B cell (primary cell): Measurements from ENCODE around the gene CD4. TPM values are rescaled to one million over a fixed set of nuclear protein-coding genes. Genes with fewer than 3 reads are reported as not detected.

ENCODE experiments used
- ATAC-seq: fragments of 200-7000 bp; cut with Tn5 transposase; one replicate; pipeline ENCODE4 v1.10.0; 2021; ENCODE audit warnings: low read depth, mild to moderate bottlenecking, moderate number of reproducible peaks, moderate library complexity
- CTCF ChIA-PET: fragments of 350-600 bp; sonication (Branson Sonifier 250); formaldehyde crosslinking; loops from one replicate; lab custom pipeline; 2021; ENCODE audit warnings: antibody characterized with exemption, inconsistent platforms; lab: Charles Lee
- POLR2A ChIA-PET: fragments of 350-600 bp; sonication (Branson Sonifier 250); formaldehyde crosslinking; loops from one replicate; lab custom pipeline; 2021; ENCODE audit warnings: antibody characterized with exemption; lab: Charles Lee
- DNase-seq: peaks from one replicate; pipeline ENCODE4 v3.0.0; 2013
- H2AFZ ChIP-seq: 2 replicates; pipeline ENCODE4 v1.6.1; 2012; ENCODE audit warnings: mild to moderate bottlenecking, low read depth, low read length; ENCODE audit not compliant: insufficient read depth, poor library complexity, severe bottlenecking
- H3K27ac ChIP-seq, 2 donors: 1 replicate in 1 of 2; 2 replicates in 1 of 2; pipeline ENCODE4 v1.5.1; 2012 to 2013; ENCODE audit warnings: low read length in 2 of 2, mild to moderate bottlenecking in 2 of 2, moderate library complexity in 1 of 2
- H3K27me3 ChIP-seq, 4 experiments: fragments of 200-600 bp in 1 of 4; sonication (generic) in 1 of 4; replicated peaks in 1 of 4; 1 replicate in 2 of 4; 2 replicates in 2 of 4; pipeline versions ENCODE4 v1.6.1 to v1.7.0; 2013 to 2016; ENCODE audit warnings: low read length in 3 of 4, mild to moderate bottlenecking in 2 of 4, mixed read lengths in 1 of 4, moderate library complexity in 1 of 4; ENCODE audit not compliant: insufficient read depth in 4 of 4, control insufficient read depth in 3 of 4; ENCODE audit errors: control extremely low read depth in 1 of 4
- H3K36me3 ChIP-seq, 2 experiments: replicated peaks in 1 of 2; 1 replicate in 1 of 2; 2 replicates in 1 of 2; pipeline versions ENCODE4 v1.6.1 to v1.7.1; 2013; ENCODE audit warnings: low read length in 1 of 2; ENCODE audit not compliant: insufficient read depth in 2 of 2, control insufficient read depth in 1 of 2; ENCODE audit errors: control extremely low read depth in 1 of 2, extremely low read depth in 1 of 2
- H3K4me1 ChIP-seq, 2 donors: fragments of 200-600 bp in 1 of 2; sonication (generic) in 1 of 2; 1 replicate in 1 of 2; 2 replicates in 1 of 2; pipeline versions ENCODE4 v1.5.1 to v1.6.1; 2013 to 2017; ENCODE audit warnings: low read length in 2 of 2; ENCODE audit not compliant: control insufficient read depth in 2 of 2, insufficient read depth in 2 of 2
- H3K4me2 ChIP-seq: replicated peaks from 2 replicates; pipeline ENCODE3; 2012; ENCODE audit warnings: mild to moderate bottlenecking, low read depth, low read length; ENCODE audit not compliant: poor library complexity, severe bottlenecking
- H3K4me3 ChIP-seq, 5 experiments: fragments of 200-600 bp in 1 of 5; sonication (generic) in 1 of 5; 1 replicate in 3 of 5; 2 replicates in 2 of 5; pipeline versions ENCODE4 v1.5.1 to v1.7.0; 2011 to 2016; ENCODE audit warnings: low read length in 4 of 5, mild to moderate bottlenecking in 4 of 5, low read depth in 2 of 5, control low read depth in 1 of 5, moderate library complexity in 1 of 5; ENCODE audit not compliant: insufficient read depth in 1 of 5; ENCODE audit errors: control extremely low read depth in 1 of 5, extremely low read depth in 1 of 5
- H3K79me2 ChIP-seq: fragments of 200-600 bp; sonication (generic); one replicate; pipeline ENCODE4 v1.6.0; 2016; ENCODE audit warnings: low read length; ENCODE audit not compliant: control insufficient read depth, insufficient read depth
- H3K9ac ChIP-seq: fragments of 200-600 bp; sonication (generic); 2 replicates; pipeline ENCODE4 v1.6.1; 2017; ENCODE audit warnings: mild to moderate bottlenecking, low read length, moderate library complexity
- H3K9me3 ChIP-seq, 3 donors: one replicate each; pipeline versions ENCODE4 v1.6.1 to v1.7.1; 2013; ENCODE audit warnings: low read length in 2 of 3; ENCODE audit not compliant: control insufficient read depth in 2 of 3, insufficient read depth in 1 of 3; ENCODE audit errors: control extremely low read depth in 1 of 3
- H4K20me1 ChIP-seq: 2 replicates; pipeline ENCODE4 v1.6.0; 2012; ENCODE audit warnings: mild to moderate bottlenecking, low read length; ENCODE audit not compliant: insufficient read depth, control insufficient read depth, poor library complexity, severe bottlenecking
- H3K27ac Mint-ChIP-seq: one replicate; pipeline ENCODE4 v1.8.0; 2021; ENCODE audit warnings: mixed read lengths
- H3K27me3 Mint-ChIP-seq: one replicate; pipeline ENCODE4 v1.8.0; 2021; ENCODE audit warnings: mixed read lengths
- H3K4me1 Mint-ChIP-seq: one replicate; pipeline ENCODE4 v1.8.0; 2021; ENCODE audit warnings: mixed read lengths
- H3K4me3 Mint-ChIP-seq: one replicate; pipeline ENCODE4 v1.8.0; 2021; ENCODE audit warnings: mixed read lengths
- H3K9me3 Mint-ChIP-seq: one replicate; pipeline ENCODE4 v1.8.0; 2022; ENCODE audit warnings: mixed read lengths; ENCODE audit not compliant: insufficient read depth
- EZH2 ChIP-seq: IDR thresholded peaks from 2 replicates; pipeline ENCODE4 v1.6.1; 2012; ENCODE audit warnings: borderline replicate concordance, low read depth, mild to moderate bottlenecking, moderate library complexity, low read length; ENCODE audit not compliant: insufficient read depth, poor library complexity, severe bottlenecking
- WGBS: methylation state at CpG from one replicate; pipeline ENCODE4 v1.1.5; 2013; ENCODE audit warnings: missing lambda C conversion rate; ENCODE audit not compliant: insufficient coverage; 5-methylcytosine and 5-hydroxymethylcytosine counted together
- intact Hi-C: fragments of 100-400 bp; cut with micrococcal nuclease; formaldehyde crosslinking; loops from one replicate; pipeline ENCODE4 v1.10.0; 2022
- polyA plus RNA-seq: library from polyadenylated mRNA; depleted of rRNA; stranded (reverse); fragments of >200 nt; gene quantifications from 2 replicates; pipeline ENCODE4 v1.2.3, GENCODE V29; 2012
- total RNA-seq, 2 donors: library from RNA; stranded (reverse); fragments of 120-200 nt in 1 of 2; gene quantifications; 1 replicate in 1 of 2; 2 replicates in 1 of 2; pipeline versions ENCODE4 v1.2.3 to v1.2.4, GENCODE V29; 2013 to 2022
- TF ChIP-seq, protein P1 (sequence below): fragments of 200-600 bp; IDR thresholded peaks from one replicate; pipeline ENCODE4 v1.8.0; 2022; ENCODE audit warnings: antibody characterized with exemption, mild to moderate bottlenecking

Gene CD4
- total and polyA plus RNA-seq, 2 donors (not counting 1 experiment from before 2014, with no cell fraction given), result 0.49 to 2.2 TPM

DNA sequence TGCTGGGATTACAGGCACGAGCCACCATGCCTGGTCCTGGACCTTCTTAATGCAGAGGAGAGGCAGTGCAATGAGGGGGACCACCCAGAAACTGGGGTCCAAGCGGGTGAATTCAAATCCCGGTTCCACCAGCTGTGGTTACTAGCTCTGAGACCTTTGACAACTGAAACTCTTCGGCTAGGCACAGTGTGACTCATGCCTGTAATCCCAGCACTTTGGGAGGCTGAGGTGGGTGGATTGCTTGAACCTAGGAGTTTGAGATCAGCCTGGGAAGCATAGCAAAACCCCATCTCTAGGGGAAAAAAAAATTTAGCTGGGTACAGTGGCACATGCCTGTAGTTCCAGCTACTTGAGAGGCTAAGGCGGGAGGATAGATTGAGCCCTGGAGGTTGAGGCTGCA, 5.0 kb upstream of the CD4 start:
- Histone ChIP-seq H3K36me3 (no peaks in the 10 kb centered on the region), H3K79me2 (no peaks in the 10 kb centered on the region), H2AFZ (no peak overlapping the region), H3K4me3 (no peak overlapping the region), H3K9me3 (no peaks in the 10 kb centered on the region), H3K9ac (no peak overlapping the region), H3K27ac (no peak overlapping the region), H3K4me1 (no peaks in the 10 kb centered on the region), H3K27me3 (peaks cover 0 to 3% (median 0%) of the 10 kb centered on the region in 4 experiments), H4K20me1 (no peaks in the 10 kb centered on the region), H3K4me2 (no peak overlapping the region)
- 85% methylated on average over 3 of the region's 5 CpGs for WGBS
- Mint-ChIP-seq H3K27me3 (peaks cover 4% of the 10 kb centered on the region), H3K4me3 (no peak overlapping the region), H3K27ac (no peak overlapping the region), H3K9me3 (no peaks in the 10 kb centered on the region), H3K4me1 (no peaks in the 10 kb centered on the region)
- ATAC-seq (no peak), DNase-seq (no peak)
- intact Hi-C loops, result no loop called here
- CTCF ChIA-PET, result interaction anchor here (0.6 to 1.4 kb wide), 3 partner anchors 31 to 244 kb away, joined by 3 read pairs; no protein-coding TSS in a partner anchor
- TF ChIP-seq, protein P1, sequence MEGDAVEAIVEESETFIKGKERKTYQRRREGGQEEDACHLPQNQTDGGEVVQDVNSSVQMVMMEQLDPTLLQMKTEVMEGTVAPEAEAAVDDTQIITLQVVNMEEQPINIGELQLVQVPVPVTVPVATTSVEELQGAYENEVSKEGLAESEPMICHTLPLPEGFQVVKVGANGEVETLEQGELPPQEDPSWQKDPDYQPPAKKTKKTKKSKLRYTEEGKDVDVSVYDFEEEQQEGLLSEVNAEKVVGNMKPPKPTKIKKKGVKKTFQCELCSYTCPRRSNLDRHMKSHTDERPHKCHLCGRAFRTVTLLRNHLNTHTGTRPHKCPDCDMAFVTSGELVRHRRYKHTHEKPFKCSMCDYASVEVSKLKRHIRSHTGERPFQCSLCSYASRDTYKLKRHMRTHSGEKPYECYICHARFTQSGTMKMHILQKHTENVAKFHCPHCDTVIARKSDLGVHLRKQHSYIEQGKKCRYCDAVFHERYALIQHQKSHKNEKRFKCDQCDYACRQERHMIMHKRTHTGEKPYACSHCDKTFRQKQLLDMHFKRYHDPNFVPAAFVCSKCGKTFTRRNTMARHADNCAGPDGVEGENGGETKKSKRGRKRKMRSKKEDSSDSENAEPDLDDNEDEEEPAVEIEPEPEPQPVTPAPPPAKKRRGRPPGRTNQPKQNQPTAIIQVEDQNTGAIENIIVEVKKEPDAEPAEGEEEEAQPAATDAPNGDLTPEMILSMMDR, result no peak
- no peak for TF ChIP-seq EZH2
- POLR2A ChIA-PET, result interaction anchor here (0.6 kb wide), 1 partner anchor 127 kb away, joined by 7 read pairs; no protein-coding TSS in a partner anchor

DNA sequence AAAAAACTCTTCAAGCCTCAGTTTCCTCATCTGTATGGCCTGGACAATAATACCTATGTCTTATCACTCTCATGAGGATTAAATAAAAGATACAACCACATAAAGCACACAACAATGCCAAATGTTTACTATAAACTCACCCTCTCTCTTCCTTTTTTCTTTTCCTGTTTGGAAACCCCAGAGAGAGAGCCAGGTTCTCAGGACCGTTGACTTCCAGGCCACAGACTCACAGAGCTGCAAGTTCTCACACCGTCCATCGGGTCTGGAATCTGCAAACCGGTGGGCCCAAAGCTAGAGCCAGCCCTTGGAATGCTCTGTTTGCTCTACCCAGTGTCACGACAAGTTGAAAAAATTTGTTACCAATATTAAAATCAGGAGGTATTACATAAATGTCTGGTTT, 4.6 kb upstream of the CD4 start:
- Histone ChIP-seq H3K9ac (no peak overlapping the region), H2AFZ (no peak overlapping the region), H3K36me3 (no peaks in the 10 kb centered on the region), H4K20me1 (no peaks in the 10 kb centered on the region), H3K27me3 (peaks cover 0 to 7% (median 0%) of the 10 kb centered on the region in 4 experiments), H3K79me2 (no peaks in the 10 kb centered on the region), H3K9me3 (no peaks in the 10 kb centered on the region), H3K27ac (no peak overlapping the region), H3K4me3 (no peak overlapping the region), H3K4me1 (no peaks in the 10 kb centered on the region), H3K4me2 (no peak overlapping the region)
- DNase-seq (no peak), ATAC-seq (no peak)
- Mint-ChIP-seq H3K4me3 (no peak overlapping the region), H3K27me3 (peaks cover 6% of the 10 kb centered on the region), H3K27ac (no peak overlapping the region), H3K9me3 (no peaks in the 10 kb centered on the region), H3K4me1 (no peaks in the 10 kb centered on the region)
- ChIA-PET CTCF (interaction anchor here (1.0 to 1.4 kb wide), 2 partner anchors 31 to 51 kb away, joined by 3 read pairs; no protein-coding TSS in a partner anchor), POLR2A (interaction anchor here (0.6 kb wide), 1 partner anchor 127 kb away, joined by 7 read pairs; no protein-coding TSS in a partner anchor)
- intact Hi-C loops, result no loop called here
- TF ChIP-seq, protein P1, result no peak
- TF ChIP-seq EZH2, result no peak
- 42% methylated on average over 3 of the region's 5 CpGs for WGBS
